ENCODE data around the gene HBG2. TPM values are rescaled to one million over a fixed set of nuclear protein-coding genes. Genes with fewer than 3 reads are reported as not detected.
"Not testable (repeated sequence)": the region's sequence is repeated elsewhere in the genome, so short reads cannot be mapped to it uniquely, and the experiment has no call there.

HBG2 gene
- total RNA-seq (1 to 10 TPM in 2 of 7 donors, under 1 TPM in 3, not detected in 2; 0.37 to 9.7 (median 0.53) TPM), polyA plus RNA-seq (under 1 TPM in 1 of 2 donors, not detected in 1; 0.73 TPM)
- long read RNA-seq, donor 1 = 0 reads
- long read RNA-seq, donor 2, transcript HBG2-201 (3 exons, 614 nt) = major isoform, 509 of 956 reads
- long read RNA-seq, donor 2, partial matches to known transcripts = 446 of 956 reads
- long read RNA-seq, donor 2, other reads (novel, unspliced or antisense) = 0 of 956 reads
- long read RNA-seq, donor 3 = 0 reads

GRCh38 chr11:5254646-5255413 is at the start of gene HBG2:
Gene HBG2 (minus strand): TSS chr11:5254781. CDS start chr11:5254728, 53 bp downstream.
- H3K27ac ChIP-seq; H3K9me3 ChIP-seq; H3K4me3 ChIP-seq; H3K36me3 ChIP-seq; H3K4me1 ChIP-seq (ENCODE audit: insufficient read depth); H3K27me3 ChIP-seq; intact Hi-C loops (cut with DNase I); DNase-seq: not testable (repeated sequence)
- WGBS, 3 donors = 23 to 38% (median 25%) methylated on average over 4 of the region's 9 CpGs

- WGBS, 3 donors = 91 to 98% (median 91%) methylated on average over 1 of the region's 1 CpG
- intact Hi-C loops (cut with DNase I) = no loop called here
- H3K4me1 ChIP-seq (ENCODE audit: insufficient read depth) = no peaks in the 10 kb centered on the region
- no peak overlapping the region for H3K27ac ChIP-seq
- H3K4me3 ChIP-seq = no peak overlapping the region
- H3K9me3 ChIP-seq = no peaks in the 10 kb centered on the region
- H3K27me3 ChIP-seq = no peaks in the 10 kb centered on the region
- TF ChIP-seq EP300 (IDR thresholded peaks at IDR 0.05) (no peak), POLR2A (IDR thresholded peaks at IDR 0.05) (no peak)
- TF ChIP-seq, protein P1, sequence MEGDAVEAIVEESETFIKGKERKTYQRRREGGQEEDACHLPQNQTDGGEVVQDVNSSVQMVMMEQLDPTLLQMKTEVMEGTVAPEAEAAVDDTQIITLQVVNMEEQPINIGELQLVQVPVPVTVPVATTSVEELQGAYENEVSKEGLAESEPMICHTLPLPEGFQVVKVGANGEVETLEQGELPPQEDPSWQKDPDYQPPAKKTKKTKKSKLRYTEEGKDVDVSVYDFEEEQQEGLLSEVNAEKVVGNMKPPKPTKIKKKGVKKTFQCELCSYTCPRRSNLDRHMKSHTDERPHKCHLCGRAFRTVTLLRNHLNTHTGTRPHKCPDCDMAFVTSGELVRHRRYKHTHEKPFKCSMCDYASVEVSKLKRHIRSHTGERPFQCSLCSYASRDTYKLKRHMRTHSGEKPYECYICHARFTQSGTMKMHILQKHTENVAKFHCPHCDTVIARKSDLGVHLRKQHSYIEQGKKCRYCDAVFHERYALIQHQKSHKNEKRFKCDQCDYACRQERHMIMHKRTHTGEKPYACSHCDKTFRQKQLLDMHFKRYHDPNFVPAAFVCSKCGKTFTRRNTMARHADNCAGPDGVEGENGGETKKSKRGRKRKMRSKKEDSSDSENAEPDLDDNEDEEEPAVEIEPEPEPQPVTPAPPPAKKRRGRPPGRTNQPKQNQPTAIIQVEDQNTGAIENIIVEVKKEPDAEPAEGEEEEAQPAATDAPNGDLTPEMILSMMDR (IDR thresholded peaks at IDR 0.05) = no peak
- no peaks in the 10 kb centered on the region for H3K36me3 ChIP-seq
- no peak for DNase-seq
Observed at GRCh38 chr11:5304046-5304445, 49.5 kb upstream of the HBG2 start.

- no peak for DNase-seq
- Histone ChIP-seq H3K9me3 (no peaks in the 10 kb centered on the region), H3K4me3 (no peak overlapping the region), H3K27ac (no peak overlapping the region), H3K27me3 (no peaks in the 10 kb centered on the region), H3K4me1 (ENCODE audit: insufficient read depth) (no peaks in the 10 kb centered on the region), H3K36me3 (no peaks in the 10 kb centered on the region)
- WGBS, 3 donors = 50 to 57% (median 54%) methylated on average over 5 of the region's 5 CpGs
- intact Hi-C loops (cut with DNase I) = no loop called here
- TF ChIP-seq, protein P1 (IDR thresholded peaks at IDR 0.05) = no peak
- TF ChIP-seq EP300 (IDR thresholded peaks at IDR 0.05) (no peak), POLR2A (IDR thresholded peaks at IDR 0.05) (no peak)
Observed at GRCh38 chr11:5303626-5304025, 49.0 kb upstream of the HBG2 start.

GRCh38 chr11:5301846-5302245 is 47.3 kb upstream of the HBG2 start, which contains the start of gene OR51B4:
Gene OR51B4 (minus strand): TSS chr11:5301946. CDS start chr11:5301946, 0 bp downstream.
- H3K36me3 ChIP-seq = no peaks in the 10 kb centered on the region
- no peak within 1 kb of the TSS for H3K27ac ChIP-seq
- H3K9me3 ChIP-seq = no peaks in the 10 kb centered on the region
- no peak for DNase-seq
- WGBS, 3 donors = 78 to 93% (median 91%) methylated on average over 2 of the region's 2 CpGs
- no peak for TF ChIP-seq EP300 (IDR thresholded peaks at IDR 0.05)
- no peak for TF ChIP-seq POLR2A (IDR thresholded peaks at IDR 0.05)
- TF ChIP-seq, protein P1 (IDR thresholded peaks at IDR 0.05) = no peak
- no peaks in the 10 kb centered on the region for H3K4me1 ChIP-seq (ENCODE audit: insufficient read depth)
- no peak within 1 kb of the TSS for H3K4me3 ChIP-seq
- intact Hi-C loops (cut with DNase I) = no loop called here
- H3K27me3 ChIP-seq = no peaks in the 10 kb centered on the region

GRCh38 chr11:5300251-5300650 is 45.7 kb upstream of the HBG2 start:
- DNase-seq = no peak
- no peaks in the 10 kb centered on the region for H3K27me3 ChIP-seq
- no peaks in the 10 kb centered on the region for H3K4me1 ChIP-seq (ENCODE audit: insufficient read depth)
- 5 to 11% (median 5%) methylated on average over 3 of the region's 3 CpGs for WGBS, 3 donors
- no peak overlapping the region for H3K4me3 ChIP-seq
- H3K36me3 ChIP-seq = no peaks in the 10 kb centered on the region
- no peak overlapping the region for H3K27ac ChIP-seq
- TF ChIP-seq, protein P1 (IDR thresholded peaks at IDR 0.05) = no peak
- TF ChIP-seq POLR2A (IDR thresholded peaks at IDR 0.05) (no peak), EP300 (IDR thresholded peaks at IDR 0.05) (no peak)
- H3K9me3 ChIP-seq = no peaks in the 10 kb centered on the region
- intact Hi-C loops (cut with DNase I) = no loop called here
